CD4-positive, alpha-beta T cell (primary cell): Measurements from ENCODE around the gene TRMU. TPM values are rescaled to one million over a fixed set of nuclear protein-coding genes. Genes with fewer than 3 reads are reported as not detected.

ENCODE experiments used
- ATAC-seq: fragments of 200-7000 bp; cut with Tn5 transposase; one replicate; pipeline ENCODE4 v1.10.0; 2022; ENCODE audit warnings: mild to moderate bottlenecking; ENCODE audit not compliant: poor library complexity
- CTCF ChIA-PET: fragments of 350-600 bp; sonication (Branson Sonifier 250); formaldehyde crosslinking; loops from one replicate; lab custom pipeline; 2021; ENCODE audit warnings: antibody characterized with exemption, inconsistent platforms; lab: Charles Lee
- POLR2A ChIA-PET: fragments of 350-600 bp; sonication (Branson Sonifier 250); formaldehyde crosslinking; loops from one replicate; lab custom pipeline; 2021; ENCODE audit warnings: antibody characterized with exemption, inconsistent platforms; lab: Charles Lee
- DNase-seq, 14 experiments: peaks; one replicate each; pipeline ENCODE4 v3.0.0-alpha.2; 2013 to 2020; ENCODE audit warnings: mixed read lengths in 2 of 14
- H3K27ac ChIP-seq, 2 donors: one replicate each; pipeline versions ENCODE4 v1.5.1 to v1.7.0; 2013; ENCODE audit warnings: low read length in 2 of 2, low read depth in 1 of 2, mild to moderate bottlenecking in 1 of 2
- H3K27me3 ChIP-seq, 2 experiments: 1 replicate in 1 of 2; 2 replicates in 1 of 2; pipeline versions ENCODE4 v1.6.1 to v1.7.0; 2013; ENCODE audit warnings: low read length in 2 of 2, control low read depth in 1 of 2, mild to moderate bottlenecking in 1 of 2, moderate library complexity in 1 of 2; ENCODE audit not compliant: insufficient read depth in 2 of 2, control insufficient read depth in 1 of 2
- H3K36me3 ChIP-seq: one replicate; pipeline ENCODE4 v1.6.1; 2013; ENCODE audit warnings: low read length, control low read depth; ENCODE audit not compliant: insufficient read depth
- H3K4me1 ChIP-seq: one replicate; pipeline ENCODE4 v1.6.1; 2013; ENCODE audit warnings: low read length, control low read depth; ENCODE audit not compliant: insufficient read depth
- H3K4me3 ChIP-seq: one replicate; pipeline ENCODE4 v1.5.1; 2013; ENCODE audit warnings: mild to moderate bottlenecking, low read length, moderate library complexity
- H3K9me3 ChIP-seq, 2 experiments: 1 replicate in 1 of 2; 2 replicates in 1 of 2; pipeline versions ENCODE4 v1.6.1 to v1.7.0; 2013; ENCODE audit warnings: low read length in 2 of 2, mild to moderate bottlenecking in 2 of 2, control low read depth in 1 of 2, moderate library complexity in 1 of 2; ENCODE audit not compliant: control insufficient read depth in 1 of 2, insufficient read depth in 1 of 2
- H3K27ac Mint-ChIP-seq: one replicate; pipeline ENCODE4 v1.8.0; 2020; ENCODE audit warnings: mixed read lengths
- H3K27me3 Mint-ChIP-seq: one replicate; pipeline ENCODE4 v1.8.0; 2021; ENCODE audit warnings: mixed read lengths
- H3K36me3 Mint-ChIP-seq: one replicate; pipeline ENCODE4 v1.8.0; 2021; ENCODE audit warnings: low read depth, mixed read lengths
- H3K4me1 Mint-ChIP-seq: one replicate; pipeline ENCODE4 v1.8.0; 2021; ENCODE audit warnings: low read depth, mixed read lengths
- H3K4me3 Mint-ChIP-seq: one replicate; pipeline ENCODE4 v1.8.0; 2020; ENCODE audit warnings: mild to moderate bottlenecking, mixed read lengths
- H3K9me3 Mint-ChIP-seq: one replicate; pipeline ENCODE4 v1.8.0; 2020; ENCODE audit warnings: mixed read lengths
- intact Hi-C, 2 experiments: fragments of 100-400 bp; cut with DNase I in 1 of 2; cut with micrococcal nuclease in 1 of 2; formaldehyde crosslinking; loops; one replicate each; pipeline versions ENCODE4 v1.15.1 to v1.9.0; 2023 to 2025; cut with DNase I, micrococcal nuclease
- total RNA-seq, 174 experiments: library from RNA in 2 of 174; stranded (reverse) in 2 of 174; gene quantifications; one replicate each; pipeline ENCODE4 v1.2.3 and lab custom pipeline; 2021 to 2026
- TF ChIP-seq, protein P1 (sequence below): fragments of 200-600 bp; IDR thresholded peaks from one replicate; pipeline ENCODE4 v1.8.0; 2022; ENCODE audit warnings: antibody characterized with exemption, mild to moderate bottlenecking

TRMU gene
- total RNA-seq, 2 experiments from 2014 or later = 65.2 to 65.4 TPM

DNA sequence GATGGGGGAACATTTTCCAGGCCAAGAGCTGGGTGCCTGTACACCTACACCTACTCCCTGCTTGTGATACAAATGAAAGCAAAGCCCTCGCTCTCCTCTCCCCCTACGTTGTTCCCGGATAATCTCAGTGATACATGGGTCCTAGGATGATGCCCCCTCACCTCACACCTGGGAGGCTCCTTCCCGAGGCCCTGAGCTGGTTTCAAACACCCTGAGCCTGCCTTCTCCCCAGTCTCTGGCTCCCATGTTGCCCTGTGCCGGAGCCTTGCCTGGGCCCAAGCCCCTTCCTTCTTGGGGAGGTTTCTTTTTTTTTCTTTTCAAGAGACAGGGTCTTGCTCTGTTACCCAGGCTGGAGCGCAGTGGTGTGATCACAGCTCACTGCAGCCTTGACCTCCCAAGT lies 23.3 kb downstream of the TRMU start:
- Histone ChIP-seq H3K27ac (no peak overlapping the region), H3K27me3 (no peaks in the 10 kb centered on the region), H3K4me1 (peaks cover 3% of the 10 kb centered on the region), H3K9me3 (peaks cover 6 to 17% of the 10 kb centered on the region in 2 experiments), H3K4me3 (no peak overlapping the region), H3K36me3 (peaks cover 26% of the 10 kb centered on the region)
- Mint-ChIP-seq H3K4me3 (no peak overlapping the region), H3K27me3 (no peaks in the 10 kb centered on the region), H3K36me3 (peaks cover 25% of the 10 kb centered on the region), H3K27ac (no peak overlapping the region), H3K9me3 (no peaks in the 10 kb centered on the region), H3K4me1 (peaks cover 4% of the 10 kb centered on the region)
- DNase-seq (no peak), ATAC-seq (no peak)
- ChIA-PET POLR2A (no interaction called here), CTCF (no interaction called here)
- intact Hi-C loops = no loop called here
- TF ChIP-seq, protein P1, sequence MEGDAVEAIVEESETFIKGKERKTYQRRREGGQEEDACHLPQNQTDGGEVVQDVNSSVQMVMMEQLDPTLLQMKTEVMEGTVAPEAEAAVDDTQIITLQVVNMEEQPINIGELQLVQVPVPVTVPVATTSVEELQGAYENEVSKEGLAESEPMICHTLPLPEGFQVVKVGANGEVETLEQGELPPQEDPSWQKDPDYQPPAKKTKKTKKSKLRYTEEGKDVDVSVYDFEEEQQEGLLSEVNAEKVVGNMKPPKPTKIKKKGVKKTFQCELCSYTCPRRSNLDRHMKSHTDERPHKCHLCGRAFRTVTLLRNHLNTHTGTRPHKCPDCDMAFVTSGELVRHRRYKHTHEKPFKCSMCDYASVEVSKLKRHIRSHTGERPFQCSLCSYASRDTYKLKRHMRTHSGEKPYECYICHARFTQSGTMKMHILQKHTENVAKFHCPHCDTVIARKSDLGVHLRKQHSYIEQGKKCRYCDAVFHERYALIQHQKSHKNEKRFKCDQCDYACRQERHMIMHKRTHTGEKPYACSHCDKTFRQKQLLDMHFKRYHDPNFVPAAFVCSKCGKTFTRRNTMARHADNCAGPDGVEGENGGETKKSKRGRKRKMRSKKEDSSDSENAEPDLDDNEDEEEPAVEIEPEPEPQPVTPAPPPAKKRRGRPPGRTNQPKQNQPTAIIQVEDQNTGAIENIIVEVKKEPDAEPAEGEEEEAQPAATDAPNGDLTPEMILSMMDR = no peak

DNA sequence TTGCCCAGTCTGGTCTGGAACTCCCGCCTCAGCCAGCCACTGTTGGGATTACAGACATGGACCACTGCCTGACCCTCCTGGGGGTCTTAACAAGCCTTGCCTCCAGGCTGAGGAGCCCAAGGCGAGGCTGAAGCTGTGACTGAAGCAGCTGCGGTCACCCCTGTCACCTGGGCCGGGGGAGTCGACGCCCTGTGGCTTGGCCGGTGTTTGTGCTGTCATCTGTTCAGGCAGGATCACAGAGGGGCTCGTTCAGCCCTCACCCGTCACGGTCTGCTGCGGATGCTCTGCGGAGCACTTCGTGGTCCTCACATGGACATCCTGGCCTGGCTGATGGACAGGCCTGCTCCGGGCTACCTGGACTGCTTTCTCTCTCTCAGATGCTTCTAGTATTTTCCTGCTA lies 23.8 kb downstream of the TRMU start:
- Histone ChIP-seq H3K9me3 (peaks cover 6 to 17% of the 10 kb centered on the region in 2 experiments), H3K27me3 (no peaks in the 10 kb centered on the region), H3K4me3 (no peak overlapping the region), H3K4me1 (peaks cover 3% of the 10 kb centered on the region), H3K27ac (no peak overlapping the region), H3K36me3 (peaks cover 23% of the 10 kb centered on the region)
- CTCF ChIA-PET = no interaction called here
- no peak overlapping the region for H3K27ac Mint-ChIP-seq
- H3K9me3 Mint-ChIP-seq = no peaks in the 10 kb centered on the region
- no peak overlapping the region for H3K4me3 Mint-ChIP-seq
- POLR2A ChIA-PET = no interaction called here
- H3K27me3 Mint-ChIP-seq = no peaks in the 10 kb centered on the region
- peaks cover 19% of the 10 kb centered on the region for H3K36me3 Mint-ChIP-seq
- TF ChIP-seq, protein P1 = no peak
- DNase-seq (no peak), ATAC-seq (no peak)
- intact Hi-C loops = no loop called here
- H3K4me1 Mint-ChIP-seq = peaks cover 4% of the 10 kb centered on the region

DNA sequence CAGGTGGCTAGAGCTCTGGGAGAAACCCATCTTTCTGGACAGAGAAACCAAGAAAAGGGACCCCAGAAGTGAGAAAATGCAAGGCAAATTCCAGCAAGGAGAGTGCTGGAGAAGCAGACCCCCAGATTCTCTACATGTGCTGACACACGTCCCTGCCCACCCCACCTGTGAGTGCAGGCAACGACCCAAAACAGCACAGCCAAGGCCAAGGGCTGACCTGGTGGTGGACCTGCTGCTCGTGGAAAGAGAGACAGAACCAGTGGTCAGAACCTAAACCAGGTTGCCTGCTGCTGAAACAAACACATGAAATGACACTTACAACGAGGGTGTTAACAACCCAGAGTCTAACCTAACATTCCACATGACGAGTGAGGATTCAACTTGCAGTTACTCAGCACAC lies 24.6 kb downstream of the TRMU start:
- peaks cover 6 to 23% of the 10 kb centered on the region in 2 experiments for H3K9me3 ChIP-seq
- H3K27me3 ChIP-seq = no peaks in the 10 kb centered on the region
- H3K36me3 Mint-ChIP-seq = peaks cover 17% of the 10 kb centered on the region
- no peak overlapping the region for H3K27ac Mint-ChIP-seq
- H3K4me1 Mint-ChIP-seq = peaks cover 4% of the 10 kb centered on the region
- no peaks in the 10 kb centered on the region for H3K9me3 Mint-ChIP-seq
- no peak for DNase-seq
- no peak overlapping the region for H3K27ac ChIP-seq
- no peaks in the 10 kb centered on the region for H3K27me3 Mint-ChIP-seq
- H3K4me3 ChIP-seq = no peak overlapping the region
- ChIA-PET CTCF (no interaction called here), POLR2A (no interaction called here)
- no peak overlapping the region for H3K4me3 Mint-ChIP-seq
- intact Hi-C loops = no loop called here
- TF ChIP-seq, protein P1 = no peak
- peaks cover 17% of the 10 kb centered on the region for H3K36me3 ChIP-seq
- H3K4me1 ChIP-seq = peaks cover 3% of the 10 kb centered on the region
- ATAC-seq = no peak
